ENCODE data around the gene DBN1. TPM values are rescaled to one million over a fixed set of nuclear protein-coding genes. Genes with fewer than 3 reads are reported as not detected.
A peak's percentile ranks its signal among the peaks of the same experiment; 100 is the strongest.

The DBN1 gene
- total RNA-seq, 1 donor from 2014 or later = 112 TPM

DNA sequence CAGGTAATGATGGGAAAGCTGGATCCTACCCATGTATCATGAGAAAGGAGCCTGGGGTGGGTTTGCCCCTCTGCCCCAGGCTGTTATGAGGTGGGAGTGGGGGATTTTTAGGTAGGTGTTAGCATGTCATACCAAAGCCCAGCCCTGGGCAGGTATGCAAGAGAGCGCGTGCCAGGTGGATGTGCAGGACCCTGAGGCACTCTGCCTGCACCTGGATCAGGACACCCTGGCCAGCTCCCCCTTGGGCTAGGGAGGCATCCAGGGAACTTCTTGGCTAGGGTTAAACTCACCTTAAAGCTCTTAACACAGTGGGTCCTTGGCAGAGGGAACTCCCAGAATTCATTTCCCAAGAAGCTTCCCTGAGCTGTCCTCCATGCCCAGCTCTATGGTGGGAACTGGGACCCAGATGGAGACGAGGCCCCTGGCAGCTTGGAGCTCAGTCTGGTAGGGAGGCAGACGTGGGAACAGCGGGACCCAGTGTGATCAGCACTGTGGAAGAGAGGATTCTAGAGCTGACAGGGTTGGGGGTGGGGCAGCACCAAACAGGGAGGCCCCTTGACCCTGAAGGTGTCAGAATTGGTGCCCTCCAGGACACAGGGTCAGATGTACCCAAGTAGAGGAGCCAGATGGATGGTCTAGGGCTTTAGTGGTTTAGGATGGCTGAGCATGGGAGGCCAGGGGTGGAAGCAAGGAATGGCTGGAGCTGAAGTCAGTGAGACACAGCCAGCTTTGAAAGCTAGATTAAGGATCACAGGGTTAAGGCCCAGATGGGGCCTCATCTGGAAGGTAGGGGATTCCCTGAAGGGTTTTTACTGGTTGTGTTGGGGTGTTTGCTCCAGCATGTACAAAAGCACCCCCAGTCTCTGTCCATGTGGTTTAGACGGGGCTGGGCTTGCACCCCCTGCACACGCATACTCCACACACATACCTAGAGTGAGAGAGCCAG lies 29.1 kb downstream of the DBN1 start:
- no peak for DNase-seq (ENCODE audit: low read depth in 2 of 2)

DNA sequence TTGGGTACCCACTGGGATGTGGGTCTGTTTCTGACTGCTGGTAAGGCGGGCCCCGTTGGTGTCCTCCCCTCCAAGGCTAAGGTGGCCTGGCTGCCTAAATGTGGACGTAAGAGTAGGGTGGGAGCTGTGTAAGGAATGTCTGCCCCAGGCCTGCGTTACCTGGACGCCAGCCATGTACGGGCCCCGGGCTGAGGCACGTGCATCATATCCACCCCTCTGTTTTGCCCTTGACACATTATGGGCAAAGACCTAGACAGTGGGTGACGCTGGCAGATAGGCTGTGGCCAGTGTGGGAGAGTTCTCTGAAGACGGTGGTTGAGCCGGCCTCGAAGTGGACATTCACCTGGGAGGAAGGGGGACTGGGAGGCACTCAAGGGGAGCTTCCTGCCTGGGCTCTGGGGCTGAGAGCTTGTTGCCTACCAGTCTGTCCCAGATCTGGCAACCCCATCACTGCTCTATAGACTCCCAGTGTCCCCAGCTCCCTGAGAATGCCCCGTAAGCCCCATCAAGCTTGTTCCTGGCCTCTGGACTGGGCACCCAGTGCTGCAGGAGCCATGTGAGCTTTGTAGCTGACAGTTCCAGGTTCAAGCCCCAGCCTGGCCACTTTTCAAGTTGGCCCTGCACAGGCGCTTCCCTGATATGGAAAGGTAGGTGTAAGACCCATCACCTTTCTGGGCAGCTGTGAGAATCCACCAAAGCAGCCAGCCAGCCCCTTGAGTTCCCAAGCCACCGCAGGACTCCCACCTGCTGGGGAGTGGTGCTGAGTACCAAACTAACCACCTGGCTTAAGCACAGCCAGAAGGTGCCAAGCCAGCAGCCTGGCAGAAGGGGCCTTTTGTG lies 30.1 kb downstream of the DBN1 start:
- no peak for DNase-seq (ENCODE audit: low read depth in 2 of 2)

GRCh38 chr5:177442066-177442826 lies 31.2 kb downstream of the DBN1 start:
- DNase-seq (ENCODE audit: low read depth in 2 of 2) = no peak

DNA sequence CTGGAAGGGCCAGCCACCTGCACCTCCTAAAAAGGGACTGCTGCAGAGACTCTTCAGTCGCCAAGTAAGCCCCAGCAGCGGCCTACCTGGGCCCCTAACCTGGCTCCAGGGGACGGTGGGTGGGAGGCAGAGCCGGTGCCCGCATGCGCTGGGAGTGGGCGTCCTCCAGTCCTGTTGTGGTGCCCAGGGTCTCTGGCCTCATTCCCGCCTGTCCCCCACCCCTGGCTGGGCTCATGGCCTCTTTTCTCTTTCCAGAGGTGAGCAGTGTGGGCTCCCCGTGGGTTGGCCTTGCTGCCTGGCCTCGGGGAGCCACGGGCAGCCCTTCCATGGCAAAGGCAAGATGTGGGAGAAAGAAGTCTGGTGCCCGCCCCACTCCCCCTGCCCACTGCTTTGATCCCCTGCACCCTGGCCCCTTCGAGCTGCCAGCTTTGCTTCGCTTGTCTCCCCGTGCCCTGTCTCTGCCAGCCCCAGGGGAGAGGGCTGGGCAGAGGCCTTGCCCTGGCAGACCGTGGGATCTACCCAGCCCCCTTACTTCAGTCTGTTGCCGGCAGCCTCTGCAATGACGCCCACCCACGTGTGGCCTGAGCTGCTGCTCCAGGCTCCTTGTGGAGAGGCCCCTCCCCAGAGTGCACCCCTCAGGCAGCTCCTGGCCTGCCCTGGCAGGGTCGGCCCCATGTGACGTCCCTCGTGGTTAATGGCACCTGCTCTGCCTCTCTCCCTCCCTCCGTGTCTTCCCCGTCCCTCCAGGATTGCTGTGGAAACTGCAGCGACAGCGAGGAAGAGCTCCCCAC lies 32.2 kb downstream of the DBN1 start:
- no peak for DNase-seq (ENCODE audit: low read depth in 2 of 2)

DNA sequence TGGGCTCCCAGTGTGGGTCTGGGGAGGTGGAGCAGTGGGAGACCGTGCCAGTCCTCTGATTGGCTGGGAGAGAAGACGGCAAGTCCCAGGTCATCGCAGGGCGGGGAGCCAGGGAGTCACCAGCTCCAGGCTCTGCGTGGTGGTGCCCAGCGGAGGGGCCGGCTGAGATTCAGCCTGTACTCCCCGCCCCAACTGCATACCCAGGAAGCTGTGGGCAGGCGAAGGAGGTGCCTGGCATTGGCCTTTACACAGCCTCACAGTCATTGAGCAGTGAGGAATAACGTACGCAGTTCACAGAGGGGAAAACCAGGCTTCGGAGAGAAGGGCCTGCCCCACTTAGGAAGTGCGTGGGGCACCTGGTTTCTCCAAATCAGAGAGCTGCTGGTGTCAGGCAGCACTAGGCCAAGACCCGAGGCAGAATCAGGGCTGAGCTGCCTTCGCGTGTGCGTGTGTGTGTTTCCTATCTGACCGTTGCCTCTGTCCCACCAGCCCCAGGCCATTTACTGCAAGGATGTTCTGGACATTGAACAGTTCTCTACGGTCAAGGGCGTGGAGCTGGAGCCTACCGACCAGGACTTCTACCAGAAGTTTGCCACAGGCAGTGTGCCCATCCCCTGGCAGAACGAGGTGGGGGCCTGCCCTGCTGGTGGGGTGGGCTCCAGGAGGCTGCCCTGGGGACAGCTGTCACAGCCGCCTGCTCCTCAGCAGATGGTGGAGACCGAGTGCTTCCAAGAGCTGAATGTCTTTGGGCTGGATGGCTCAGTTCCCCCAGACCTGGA lies 33.0 kb downstream of the DBN1 start:
- no peak for DNase-seq (ENCODE audit: low read depth in 2 of 2)

DNA sequence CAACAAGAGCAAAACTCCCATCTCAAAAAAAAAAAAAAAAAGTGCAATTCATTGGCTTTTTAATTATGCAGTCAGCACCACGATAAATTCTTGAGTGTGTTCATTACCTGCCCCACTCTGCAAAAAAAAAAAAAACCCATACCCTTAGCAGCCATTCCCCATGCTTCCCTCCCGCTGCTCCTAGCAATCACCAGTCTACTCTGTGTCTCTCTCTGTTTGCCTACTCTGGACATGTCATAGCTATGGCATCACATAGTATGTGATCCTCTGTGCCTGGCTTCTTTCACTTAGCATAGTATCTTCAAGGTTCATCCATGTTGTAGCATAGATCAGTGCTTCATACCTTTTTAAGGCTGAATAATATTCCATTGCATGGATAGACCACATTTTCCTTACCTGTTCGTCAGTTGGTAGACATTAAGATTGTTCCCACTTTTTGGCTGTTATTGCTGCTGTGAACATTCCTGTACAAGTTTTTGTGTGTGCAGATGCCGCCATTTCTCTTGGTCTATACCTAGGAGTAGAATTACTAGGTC lies 33.8 kb downstream of the DBN1 start:
- no peak for DNase-seq (ENCODE audit: low read depth in 2 of 2)

DNA sequence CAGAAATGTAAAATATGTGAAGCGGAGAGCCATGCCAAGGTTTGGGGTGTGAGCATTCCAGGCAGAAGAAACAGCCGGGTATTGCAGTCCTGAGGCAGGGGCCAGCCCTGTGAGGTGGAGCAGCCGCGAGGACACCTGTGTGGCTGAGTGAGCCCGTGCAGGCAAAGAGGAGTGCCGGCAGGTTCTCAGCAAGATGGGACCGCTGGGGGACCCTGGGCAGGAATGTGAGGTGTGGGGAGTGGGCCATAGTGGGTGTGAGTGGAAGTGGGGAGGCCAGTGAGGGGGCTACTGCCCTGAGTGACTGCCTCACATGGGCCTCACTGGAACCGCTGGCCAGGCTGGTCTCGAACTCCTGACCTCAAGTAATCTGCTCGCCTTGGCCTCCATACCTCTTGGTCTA lies 35.0 kb downstream of the DBN1 start:
- no peak for DNase-seq (ENCODE audit: low read depth in 2 of 2)

DNA sequence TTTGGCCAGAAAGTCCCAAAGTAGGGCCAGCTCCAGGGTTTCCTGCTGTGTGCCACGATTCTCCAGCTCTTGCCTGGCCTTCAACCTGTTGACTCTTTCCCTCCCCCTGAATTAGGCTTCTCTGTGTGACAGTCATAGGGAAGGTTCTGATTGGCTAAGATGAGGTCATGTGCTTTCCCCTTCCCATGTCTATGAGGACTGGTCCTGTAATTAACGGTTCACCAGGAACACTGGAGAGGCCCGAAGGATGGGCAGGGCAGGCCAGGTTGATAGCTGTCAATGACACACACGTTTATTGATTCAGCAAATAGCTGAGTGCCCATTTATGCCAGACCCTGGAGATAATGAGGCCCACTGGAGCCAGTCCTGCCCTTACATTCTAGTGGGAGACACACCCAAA lies 35.8 kb downstream of the DBN1 start:
- no peak for DNase-seq (ENCODE audit: low read depth in 2 of 2)

DNA sequence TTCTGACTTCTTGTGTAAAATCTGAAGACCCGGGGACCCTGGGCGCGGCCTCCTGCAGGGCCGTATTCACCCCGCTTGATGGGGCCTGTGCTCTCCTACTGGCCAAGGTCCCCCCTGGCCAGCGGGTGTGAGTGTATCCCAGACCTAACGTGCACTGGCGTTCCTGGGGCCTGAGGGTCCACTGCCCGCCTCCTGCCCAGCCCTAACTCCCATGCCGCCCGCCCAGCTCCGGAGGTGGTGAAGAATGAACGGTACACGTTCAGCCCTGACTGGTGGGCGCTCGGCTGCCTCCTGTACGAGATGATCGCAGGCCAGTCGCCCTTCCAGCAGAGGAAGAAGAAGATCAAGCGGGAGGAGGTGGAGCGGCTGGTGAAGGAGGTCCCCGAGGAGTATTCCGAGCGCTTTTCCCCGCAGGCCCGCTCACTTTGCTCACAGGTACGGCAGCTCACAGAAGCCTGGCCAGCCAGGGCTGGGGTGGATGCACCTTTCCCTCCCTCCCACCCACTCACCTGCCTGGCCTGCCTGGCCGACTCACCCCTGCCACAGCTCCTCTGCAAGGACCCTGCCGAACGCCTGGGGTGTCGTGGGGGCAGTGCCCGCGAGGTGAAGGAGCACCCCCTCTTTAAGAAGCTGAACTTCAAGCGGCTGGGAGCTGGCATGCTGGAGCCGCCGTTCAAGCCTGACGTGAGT lies 37.4 kb downstream of the DBN1 start:
- DNase-seq (ENCODE audit: low read depth in 2 of 2) = no peak

DNA sequence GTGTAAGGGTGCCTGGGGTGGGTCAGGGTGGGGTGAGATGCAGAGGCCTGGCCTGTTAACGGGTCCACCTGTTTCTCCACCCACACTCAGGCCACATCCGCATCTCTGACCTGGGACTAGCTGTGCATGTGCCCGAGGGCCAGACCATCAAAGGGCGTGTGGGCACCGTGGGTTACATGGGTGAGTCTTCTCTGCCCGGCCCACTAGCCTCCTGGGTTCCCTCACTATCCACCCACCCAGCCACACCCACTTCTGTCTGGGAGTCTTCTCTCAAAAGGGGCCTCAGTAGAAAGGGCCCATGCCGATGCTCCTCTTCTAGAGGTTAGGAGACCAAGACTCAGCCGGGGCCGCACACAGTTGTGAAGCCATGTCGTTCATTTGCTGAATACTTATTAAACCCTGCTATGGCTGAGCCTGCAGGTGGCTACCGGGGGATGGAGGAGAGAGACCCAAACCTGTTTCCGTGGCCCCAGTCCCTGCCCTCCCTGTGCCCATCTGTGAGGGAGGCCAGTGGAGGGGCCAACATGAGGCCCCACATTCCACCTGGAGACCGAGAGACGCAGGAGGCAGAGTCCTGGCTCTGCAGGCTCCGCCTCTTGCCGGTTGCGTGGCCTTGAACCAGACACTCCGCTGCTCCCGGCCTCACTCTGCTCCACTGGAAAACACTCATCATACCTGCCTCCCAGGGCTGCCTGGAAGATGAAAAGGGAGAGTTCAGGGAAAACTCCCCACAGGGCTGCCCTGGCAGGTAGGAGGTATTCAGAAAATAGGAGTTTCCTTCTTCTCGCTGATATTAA lies 38.3 kb downstream of the DBN1 start:
- DNase-seq (ENCODE audit: low read depth in 2 of 2) = no peak

DNA sequence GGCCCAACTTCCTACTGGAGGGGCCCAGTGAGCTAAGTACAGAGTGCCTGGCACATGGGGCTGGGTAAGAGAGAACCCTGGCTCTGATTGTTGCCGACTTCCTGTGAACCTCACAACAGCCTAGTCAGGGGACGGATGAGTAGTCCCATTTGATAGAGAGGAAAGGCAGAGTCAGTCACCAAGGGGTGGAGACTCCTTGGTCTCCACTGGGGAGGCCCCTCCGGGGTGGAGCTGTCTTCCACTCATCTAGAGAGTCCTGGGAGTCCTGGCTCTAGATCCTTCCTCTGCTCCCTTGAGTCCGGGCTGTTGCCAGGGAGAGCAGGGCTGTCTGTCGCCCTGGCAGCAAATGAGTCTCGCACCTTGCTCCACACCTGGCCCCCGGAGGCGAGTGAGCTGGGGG lies 39.0 kb downstream of the DBN1 start:
- peak in 1 of 2 donors; percentile 66 for DNase-seq (ENCODE audit: low read depth in 2 of 2)

DNA sequence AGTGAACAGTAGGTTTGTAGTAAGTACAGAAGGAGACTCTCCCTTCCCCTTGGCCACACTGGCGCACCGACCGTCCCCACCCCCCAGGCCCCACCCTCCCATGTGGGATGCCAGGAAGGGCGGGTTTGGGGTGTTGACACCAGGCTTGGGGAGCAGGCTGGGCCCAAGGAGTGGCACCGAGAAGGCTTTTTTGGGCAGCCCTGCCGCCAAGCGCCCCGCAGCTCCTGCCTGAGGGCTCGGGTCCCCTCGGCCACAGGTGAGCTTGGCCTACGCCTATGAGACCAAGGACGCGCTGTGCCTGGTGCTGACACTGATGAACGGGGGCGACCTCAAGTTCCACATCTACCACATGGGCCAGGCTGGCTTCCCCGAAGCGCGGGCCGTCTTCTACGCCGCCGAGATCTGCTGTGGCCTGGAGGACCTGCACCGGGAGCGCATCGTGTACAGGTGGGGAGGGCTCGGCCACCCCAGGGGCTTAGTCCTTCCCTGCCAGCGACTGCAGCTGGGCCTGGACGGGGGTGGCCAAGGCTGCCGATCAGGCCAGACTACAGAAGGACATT lies 39.7 kb downstream of the DBN1 start:
- DNase-seq (ENCODE audit: low read depth in 2 of 2) = no peak

DNA sequence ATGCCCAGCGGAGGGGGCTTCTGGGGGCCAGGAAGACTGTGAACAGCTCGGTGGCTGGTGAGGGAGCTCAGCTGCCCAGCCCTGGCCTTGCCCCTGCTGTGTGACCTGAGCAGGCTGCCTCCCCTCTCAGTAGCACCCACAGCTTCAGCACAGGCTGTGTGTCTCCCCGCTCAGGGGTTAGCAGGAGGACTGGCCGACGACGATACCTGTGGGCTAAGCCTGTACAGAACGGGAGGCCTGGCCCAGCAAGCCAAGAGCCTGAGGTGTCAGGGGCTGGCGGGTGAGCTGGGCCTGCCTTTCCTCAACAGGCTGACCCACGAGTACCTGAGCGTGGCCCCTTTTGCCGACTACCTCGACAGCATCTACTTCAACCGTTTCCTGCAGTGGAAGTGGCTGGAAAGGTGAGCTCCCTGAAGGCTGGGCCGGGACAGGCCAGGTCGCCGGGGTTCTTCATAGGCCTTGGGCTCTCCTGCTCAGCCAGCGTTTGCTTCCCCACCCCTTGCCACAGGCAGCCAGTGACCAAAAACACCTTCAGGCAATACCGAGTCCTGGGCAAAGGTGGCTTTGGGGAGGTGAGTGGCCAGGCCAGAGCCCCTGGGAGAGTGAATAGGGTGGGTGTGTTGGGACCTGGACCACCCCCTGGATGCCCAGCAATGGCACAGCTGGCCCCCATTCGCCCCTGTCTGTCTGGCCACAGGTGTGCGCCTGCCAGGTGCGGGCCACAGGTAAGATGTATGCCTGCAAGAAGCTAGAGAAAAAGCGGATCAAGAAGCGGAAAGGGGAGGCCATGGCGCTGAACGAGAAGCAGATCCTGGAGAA lies 40.4 kb downstream of the DBN1 start:
- no peak for DNase-seq (ENCODE audit: low read depth in 2 of 2)

GRCh38 chr5:177432143-177432838 lies 41.1 kb downstream of the DBN1 start:
- no peak for DNase-seq (ENCODE audit: low read depth in 2 of 2)

- DNase-seq (ENCODE audit: low read depth in 2 of 2) = peak in 1 of 2 donors; percentile 55
Measured at GRCh38 chr5:177431317-177432142, 41.9 kb downstream of the DBN1 start.

DNA sequence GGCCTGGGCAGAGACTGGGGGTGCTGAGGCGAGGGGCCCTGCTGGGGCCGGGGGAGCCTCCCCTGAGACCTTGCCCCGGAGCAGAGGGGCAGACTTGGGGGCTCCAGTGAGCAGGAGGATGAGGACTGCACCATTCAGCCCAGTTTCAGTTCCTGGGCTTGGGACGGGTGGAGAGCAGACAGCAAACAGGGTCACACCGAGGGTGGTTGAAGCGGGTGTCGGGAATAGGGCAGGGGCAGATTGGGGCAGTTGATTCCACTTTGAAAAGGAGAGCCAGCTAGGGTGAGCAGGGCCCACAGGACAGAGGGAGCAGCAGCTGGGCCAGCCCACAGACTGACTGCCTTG lies 42.5 kb downstream of the DBN1 start:
- no peak for DNase-seq (ENCODE audit: low read depth in 2 of 2)
